NCI-H226 (cell line): ENCODE data around the gene SPACA5.
"Not testable (repeated sequence)": the region's sequence is repeated elsewhere in the genome, so short reads cannot be mapped to it uniquely, and the experiment has no call there.

Experiments used
- DNase-seq: peaks from one replicate; pipeline ENCODE4 v3.0.0-alpha.2; 2015

Gene SPACA5

GRCh38 chrX:48022100-48022499 lies 15.3 kb downstream of the SPACA5 start:
- DNase-seq = no peak

DNA sequence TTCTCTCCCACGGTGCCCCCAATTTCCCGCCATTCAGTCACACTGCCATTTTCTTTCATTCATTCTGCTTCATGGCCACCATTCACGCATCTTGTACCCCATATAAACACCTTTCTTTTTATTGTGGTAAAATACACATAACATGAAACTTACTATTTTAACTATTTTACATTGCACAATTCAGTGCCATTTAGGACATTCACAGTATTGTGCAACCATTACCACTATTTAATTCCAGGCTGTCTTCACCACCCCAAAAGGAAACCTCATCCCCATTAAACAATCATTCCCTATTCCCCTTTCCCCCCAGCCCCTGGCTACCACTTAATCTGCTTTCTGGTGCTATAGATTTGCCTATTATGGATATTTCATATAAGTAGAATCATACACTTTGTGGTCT lies 15.9 kb downstream of the SPACA5 start:
- no peak for DNase-seq

GRCh38 chrX:48025561-48025960 lies 18.8 kb downstream of the SPACA5 start:
- peak; percentile 11 for DNase-seq

- DNase-seq = not testable (repeated sequence)
Observed at GRCh38 chrX:48027545-48027944, 20.8 kb downstream of the SPACA5 start.

DNA sequence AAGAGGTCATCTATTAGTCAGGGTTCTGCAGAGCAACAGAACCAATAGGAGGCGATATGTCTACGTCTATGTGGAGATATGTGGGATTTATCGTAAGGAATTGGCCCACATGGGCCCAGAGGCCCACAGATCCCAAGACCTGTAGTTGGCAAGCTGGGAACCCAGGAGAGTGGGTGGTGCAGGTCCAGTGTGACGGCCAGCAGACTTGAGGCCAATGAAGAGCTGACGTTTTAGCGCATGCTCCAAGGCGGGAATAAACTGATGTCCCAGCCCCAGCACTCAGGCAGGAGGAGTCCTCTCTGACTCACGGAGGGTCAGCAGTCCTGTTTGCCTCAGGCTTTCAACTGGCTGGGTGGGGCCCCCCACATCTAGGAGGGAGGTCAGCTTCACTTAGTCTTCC lies 21.3 kb downstream of the SPACA5 start:
- no peak for DNase-seq

- DNase-seq = no peak
Observed at GRCh38 chrX:48030237-48030636, 23.4 kb downstream of the SPACA5 start.

DNA sequence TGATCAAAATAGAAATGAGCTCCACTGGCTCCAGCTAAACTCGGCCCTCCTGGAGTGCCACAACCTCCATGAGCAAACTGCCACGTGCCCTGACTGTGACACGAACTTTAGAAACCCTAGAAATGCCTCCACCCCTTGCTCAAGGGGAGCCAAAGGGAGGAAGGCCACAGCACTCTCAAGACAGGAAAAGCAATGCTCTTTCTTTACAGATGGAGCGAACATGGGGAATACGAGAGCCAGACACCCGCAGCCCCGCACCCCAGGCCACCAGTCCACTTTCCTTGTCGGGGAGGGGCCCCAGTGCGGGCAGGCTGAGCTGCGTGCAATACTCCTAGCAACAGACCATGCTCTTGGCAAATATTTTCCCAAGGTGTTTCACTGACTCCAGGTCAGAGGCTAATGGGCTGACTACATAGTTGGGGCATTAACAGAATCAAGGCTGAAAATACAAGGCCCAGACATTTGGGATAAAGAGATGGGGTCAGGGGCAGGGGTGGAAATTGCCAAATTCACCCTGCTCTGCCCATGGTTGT lies 23.9 kb downstream of the SPACA5 start:
- DNase-seq = not testable (repeated sequence)

DNA sequence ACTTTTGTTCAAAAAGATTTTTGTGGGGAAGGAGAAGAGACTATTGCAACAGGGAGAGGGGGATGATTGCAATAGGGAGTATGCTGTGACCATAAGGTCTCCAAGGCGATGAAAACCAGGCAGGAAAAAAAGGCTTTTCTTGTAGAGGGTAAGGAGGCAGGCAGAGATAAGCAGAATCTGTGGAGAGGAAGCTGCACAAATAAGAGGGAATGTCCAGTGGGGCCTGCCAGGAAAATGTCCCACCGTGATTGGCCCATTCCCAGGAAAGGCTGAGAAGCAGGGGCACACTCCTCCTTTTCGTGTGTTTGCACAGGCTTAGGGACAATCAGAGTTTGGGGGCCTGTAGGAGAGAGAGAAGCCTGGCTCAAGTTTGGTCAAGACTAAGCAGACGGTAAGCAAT lies 29.1 kb downstream of the SPACA5 start:
- no peak for DNase-seq

DNA sequence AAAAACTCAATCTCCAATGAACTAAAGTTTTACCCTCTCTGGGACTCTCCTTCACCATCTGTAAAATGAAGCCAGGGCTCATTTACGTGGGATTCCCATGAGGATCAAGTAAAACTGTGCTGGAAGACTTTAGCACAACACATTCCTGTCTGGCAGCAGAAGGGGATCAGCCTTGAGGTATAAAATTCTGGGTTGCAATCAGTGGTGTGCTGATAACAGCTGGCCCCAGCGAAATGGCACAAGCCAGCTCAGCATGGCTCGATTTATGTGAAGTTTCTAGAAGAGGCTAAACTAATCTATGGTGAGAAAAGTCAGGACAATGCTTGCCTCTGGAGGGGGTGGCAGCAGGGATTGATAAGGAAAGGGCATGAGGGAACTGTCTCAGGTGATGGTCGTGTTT lies 36.3 kb downstream of the SPACA5 start:
- no peak for DNase-seq

DNA sequence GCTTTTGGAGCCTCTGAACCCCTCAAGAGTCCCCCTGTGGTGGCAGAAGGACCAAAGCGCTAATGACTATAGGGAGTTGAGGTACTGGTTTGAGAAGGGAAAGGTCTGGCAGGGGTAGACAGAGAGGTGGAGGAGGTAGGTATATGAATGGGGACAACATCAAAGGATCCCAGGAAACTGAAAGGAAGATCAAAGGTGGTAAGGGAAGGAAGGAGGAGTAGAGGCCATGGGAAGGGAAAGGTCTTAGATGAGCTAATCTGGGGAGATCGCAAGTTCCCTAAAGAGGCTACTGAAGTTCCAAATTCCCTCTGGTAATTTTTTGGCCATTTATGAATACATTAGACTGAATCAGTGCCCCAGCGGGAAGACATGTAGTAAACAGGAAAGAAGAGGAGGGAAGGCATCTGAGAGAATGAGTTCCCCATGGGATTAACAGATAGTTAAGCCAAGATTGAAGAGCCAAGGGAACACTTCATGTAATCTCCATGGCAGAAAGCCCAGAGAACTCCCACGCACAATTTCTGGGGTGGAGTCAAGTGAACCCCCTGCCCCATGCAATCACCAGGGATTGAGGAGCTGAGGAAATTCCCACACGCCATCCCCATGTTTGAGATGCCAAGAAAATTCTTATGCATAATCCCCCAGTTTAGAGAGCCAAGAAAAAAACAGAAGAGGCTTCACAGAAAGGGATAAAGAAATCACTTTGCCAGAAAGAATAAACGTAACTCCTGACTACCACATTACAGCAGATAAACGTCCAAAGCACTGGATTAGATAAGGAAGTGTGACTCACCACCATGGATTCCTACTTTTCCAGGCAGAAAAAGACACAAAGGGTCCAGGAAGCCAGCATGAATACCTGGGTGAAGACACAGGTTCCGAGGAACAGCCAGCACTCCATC lies 38.9 kb downstream of the SPACA5 start:
- peak; percentile 70 for DNase-seq

DNA sequence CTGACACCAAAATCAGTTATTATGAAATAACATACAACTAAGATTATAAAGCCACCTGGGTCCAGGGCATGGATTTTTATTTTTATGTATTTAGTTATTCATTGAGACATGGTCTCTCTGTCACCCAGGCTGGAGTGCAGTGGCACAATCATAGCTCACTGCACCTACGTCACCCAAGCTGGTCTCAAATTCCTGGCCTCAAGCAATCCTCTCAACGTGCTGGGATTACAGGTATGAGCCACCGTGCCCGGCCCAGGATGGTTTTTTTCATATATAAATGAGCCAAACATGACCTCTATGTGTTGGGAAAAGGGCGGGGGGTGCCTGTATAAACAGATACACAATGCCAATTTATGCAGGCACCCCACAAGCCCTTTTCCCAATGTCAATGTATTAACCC lies 40.1 kb downstream of the SPACA5 start:
- no peak for DNase-seq

DNA sequence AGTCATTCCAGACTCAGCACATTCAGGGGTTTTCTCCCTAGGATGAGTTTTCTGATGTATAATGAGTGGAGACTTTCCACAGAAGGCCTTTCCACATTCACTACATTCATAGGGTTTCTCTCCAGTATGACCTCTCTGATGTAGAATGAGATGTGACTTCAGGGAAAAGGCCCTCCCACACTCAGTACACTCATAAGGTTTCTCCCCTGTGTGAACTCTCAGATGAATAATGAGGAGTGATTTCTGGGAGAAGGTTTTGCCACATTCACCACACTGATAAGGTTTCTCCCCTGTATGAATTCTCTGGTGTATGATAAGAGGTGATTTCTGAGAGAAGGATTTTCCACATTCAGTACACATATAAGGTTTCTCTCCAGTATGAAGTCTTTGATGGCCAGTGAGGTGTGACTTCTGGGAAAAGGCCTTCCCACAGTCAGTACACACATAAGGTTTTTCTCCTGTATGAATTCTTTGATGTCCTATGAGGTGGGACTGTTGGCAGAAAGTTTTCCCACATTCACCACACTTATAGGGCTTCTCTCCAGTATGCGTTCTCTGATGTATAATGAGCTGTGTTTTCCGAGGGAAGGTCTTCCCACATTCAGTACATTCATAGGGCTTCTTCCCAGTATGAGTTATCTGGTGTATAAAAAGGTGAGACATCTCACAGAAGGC lies 52.0 kb downstream of the SPACA5 start:
- no peak for DNase-seq

GRCh38 chrX:48059296-48059639 lies 52.5 kb downstream of the SPACA5 start:
- no peak for DNase-seq
